ENCODE measurements around the gene DVL2. TPM values are rescaled to one million over a fixed set of nuclear protein-coding genes. Genes with fewer than 3 reads are reported as not detected.

Gene DVL2
- total RNA-seq, 2 donors from 2014 or later: 52.3 to 116 TPM

GRCh38 chr17:7204336-7204735, 30.0 kb downstream of the DVL2 start:
- intact Hi-C loops (cut with DNase I): no loop called here
- 79% methylated on average over 15 of the region's 15 CpGs for WGBS
- no peak for DNase-seq (ENCODE audit: low spot score)
- Histone ChIP-seq H3K4me1 (replicated peaks) (no peaks in the 10 kb centered on the region), H3K27me3 (replicated peaks; ENCODE audit: insufficient read depth) (no peaks in the 10 kb centered on the region), H3K9me3 (no peaks in the 10 kb centered on the region), H3K4me3 (peak overlapping the region; percentile 29 to 31), H3K36me3 (no peaks in the 10 kb centered on the region), H3K27ac (no peak overlapping the region)
- TF ChIP-seq POLR2A (IDR thresholded peaks at IDR 0.05): no peak
- TF ChIP-seq POLR2AphosphoS5 (IDR thresholded peaks at IDR 0.05): no peak
- no peak for TF ChIP-seq CTCF (IDR thresholded peaks at IDR 0.05)

- Histone ChIP-seq H3K27ac (no peak overlapping the region), H3K4me1 (replicated peaks) (no peaks in the 10 kb centered on the region), H3K9me3 (no peaks in the 10 kb centered on the region), H3K27me3 (replicated peaks; ENCODE audit: insufficient read depth) (no peaks in the 10 kb centered on the region), H3K4me3 (no peak overlapping the region), H3K36me3 (no peaks in the 10 kb centered on the region)
- no peak for DNase-seq (ENCODE audit: low spot score)
- intact Hi-C loops (cut with DNase I): no loop called here
- WGBS: 94% methylated on average over 16 of the region's 16 CpGs
- TF ChIP-seq POLR2A (IDR thresholded peaks at IDR 0.05): no peak
- no peak for TF ChIP-seq POLR2AphosphoS5 (IDR thresholded peaks at IDR 0.05)
- TF ChIP-seq CTCF (IDR thresholded peaks at IDR 0.05): no peak
These were observed 30.9 kb downstream of the DVL2 start for GRCh38 chr17:7203391-7203790.

GRCh38 chr17:7196651-7197401, 37.5 kb downstream of the DVL2 start:
- Histone ChIP-seq H3K4me1 (replicated peaks) (no peaks in the 10 kb centered on the region), H3K9me3 (no peaks in the 10 kb centered on the region), H3K4me3 (no peak overlapping the region), H3K27ac (no peak overlapping the region), H3K36me3 (peaks cover 0 to 10% of the 10 kb centered on the region in 2 donors), H3K27me3 (replicated peaks; ENCODE audit: insufficient read depth) (no peaks in the 10 kb centered on the region)
- DNase-seq (ENCODE audit: low spot score): no peak
- TF ChIP-seq POLR2AphosphoS5 (IDR thresholded peaks at IDR 0.05) (no peak), POLR2A (IDR thresholded peaks at IDR 0.05) (no peak), CTCF (IDR thresholded peaks at IDR 0.05) (no peak)
- intact Hi-C loops (cut with DNase I): no loop called here
- 85% methylated on average over 22 of the region's 22 CpGs for WGBS

GRCh38 chr17:7195971-7196370, 38.3 kb downstream of the DVL2 start:
- TF ChIP-seq CTCF (IDR thresholded peaks at IDR 0.05): no peak
- no peak for TF ChIP-seq POLR2A (IDR thresholded peaks at IDR 0.05)
- TF ChIP-seq POLR2AphosphoS5 (IDR thresholded peaks at IDR 0.05): no peak
- H3K9me3 ChIP-seq: no peaks in the 10 kb centered on the region
- H3K27me3 ChIP-seq (replicated peaks; ENCODE audit: insufficient read depth): no peaks in the 10 kb centered on the region
- intact Hi-C loops (cut with DNase I): no loop called here
- H3K36me3 ChIP-seq: peaks cover 0 to 10% of the 10 kb centered on the region in 2 donors
- no peak overlapping the region for H3K27ac ChIP-seq
- WGBS: 95% methylated on average over 12 of the region's 12 CpGs
- no peaks in the 10 kb centered on the region for H3K4me1 ChIP-seq (replicated peaks)
- no peak overlapping the region for H3K4me3 ChIP-seq
- no peak for DNase-seq (ENCODE audit: low spot score)

Data from prostate gland (tissue), 2 donors.